Mesodermal cell (in vitro differentiated cells): ENCODE data around the gene DHX30.
"Not testable (repeated sequence)": the region's sequence is repeated elsewhere in the genome, so short reads cannot be mapped to it uniquely, and the experiment has no call there.

ENCODE experiments used
- H3K27ac ChIP-seq: 2 replicates; pipeline ENCODE4 v1.7.0; 2013; ENCODE audit warnings: mild to moderate bottlenecking, low read depth, low read length, moderate library complexity; ENCODE audit not compliant: severe bottlenecking
- H3K36me3 ChIP-seq: 2 replicates; pipeline ENCODE4 v1.7.1; 2013; ENCODE audit warnings: mild to moderate bottlenecking, low read length, moderate library complexity; ENCODE audit not compliant: control insufficient read depth, insufficient read depth
- H3K4me1 ChIP-seq: one replicate; pipeline ENCODE4 v1.7.1; 2013; ENCODE audit warnings: mild to moderate bottlenecking, low read length; ENCODE audit not compliant: insufficient read depth, control insufficient read depth, poor library complexity, severe bottlenecking
- H3K4me3 ChIP-seq: 2 replicates; pipeline ENCODE4 v1.7.0; 2013; ENCODE audit warnings: low read length, control low read depth, mild to moderate bottlenecking; ENCODE audit not compliant: insufficient read depth, poor library complexity, severe bottlenecking; ENCODE audit errors: extremely low read depth
- H3K9me3 ChIP-seq: 2 replicates; pipeline ENCODE4 v1.7.1; 2013; ENCODE audit warnings: mild to moderate bottlenecking, low read length, moderate library complexity; ENCODE audit not compliant: control insufficient read depth
- WGBS, 2 experiments: methylation state at CpG; one replicate each; pipeline ENCODE4 v1.1.5; 2013; ENCODE audit warnings: missing lambda C conversion rate in 2 of 2; ENCODE audit not compliant: insufficient coverage in 2 of 2; 5-methylcytosine and 5-hydroxymethylcytosine counted together

Gene DHX30

DNA sequence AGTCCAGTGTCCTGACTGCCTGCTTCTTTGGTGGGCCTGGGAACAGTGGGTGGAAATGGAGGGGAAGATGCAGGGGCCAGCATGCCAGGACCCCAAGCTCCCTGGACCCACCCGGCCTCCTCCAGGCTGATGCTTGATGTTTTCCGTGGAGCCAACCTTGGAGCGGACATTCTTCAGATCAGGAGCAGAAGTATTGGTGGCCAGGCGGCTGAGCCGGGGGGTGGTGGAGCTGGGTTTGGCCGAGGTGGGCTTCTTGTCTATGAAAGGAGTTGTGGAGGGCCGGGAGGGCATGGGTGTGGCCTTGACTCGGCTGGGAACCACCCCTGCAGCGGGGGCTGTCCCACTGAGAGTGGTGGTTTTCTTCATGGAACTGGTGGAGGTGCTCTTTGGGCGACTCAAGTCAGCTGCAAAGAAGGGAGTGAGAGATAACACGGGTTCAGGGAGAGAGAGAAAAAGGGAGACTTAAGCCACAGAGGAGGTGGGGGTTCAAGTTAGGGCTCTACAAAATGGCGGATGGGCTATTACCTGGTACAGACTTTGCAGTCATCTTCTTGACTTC is 67.8 kb downstream of the DHX30 start:
- peaks cover 99% of the 10 kb centered on the region for H3K36me3 ChIP-seq
- H3K4me1 ChIP-seq: no peaks in the 10 kb centered on the region
- no peak overlapping the region for H3K4me3 ChIP-seq
- H3K27ac ChIP-seq: no peak overlapping the region
- H3K9me3 ChIP-seq: no peaks in the 10 kb centered on the region
- 96% methylated on average over 6 to 11 of the region's 12 CpGs for WGBS, 2 experiments

DNA sequence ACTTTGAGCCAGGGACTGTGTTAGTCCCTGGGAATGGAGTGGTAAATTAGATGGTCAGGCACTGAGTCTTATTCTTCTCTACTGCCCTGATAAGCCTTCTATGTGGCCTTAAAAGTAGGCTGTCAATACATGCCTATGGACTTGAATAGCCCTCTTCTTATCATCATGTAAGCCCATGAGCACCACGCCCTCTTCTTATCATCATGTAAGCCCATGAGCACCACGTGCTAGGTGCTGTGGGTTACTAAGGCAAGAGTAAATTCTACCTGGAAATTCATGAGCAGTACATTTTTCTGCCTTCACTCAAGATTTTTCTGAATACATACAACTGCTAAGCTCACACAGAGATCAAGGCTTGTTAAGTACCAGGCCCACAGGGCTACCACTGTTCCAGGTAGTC is 68.5 kb downstream of the DHX30 start:
- no peak overlapping the region for H3K4me3 ChIP-seq
- peaks cover 98% of the 10 kb centered on the region for H3K36me3 ChIP-seq
- no CpG with 5 or more reads among the region's 2 CpGs for WGBS, 2 experiments
- no peaks in the 10 kb centered on the region for H3K9me3 ChIP-seq
- H3K27ac ChIP-seq: no peak overlapping the region
- H3K4me1 ChIP-seq: no peaks in the 10 kb centered on the region

DNA sequence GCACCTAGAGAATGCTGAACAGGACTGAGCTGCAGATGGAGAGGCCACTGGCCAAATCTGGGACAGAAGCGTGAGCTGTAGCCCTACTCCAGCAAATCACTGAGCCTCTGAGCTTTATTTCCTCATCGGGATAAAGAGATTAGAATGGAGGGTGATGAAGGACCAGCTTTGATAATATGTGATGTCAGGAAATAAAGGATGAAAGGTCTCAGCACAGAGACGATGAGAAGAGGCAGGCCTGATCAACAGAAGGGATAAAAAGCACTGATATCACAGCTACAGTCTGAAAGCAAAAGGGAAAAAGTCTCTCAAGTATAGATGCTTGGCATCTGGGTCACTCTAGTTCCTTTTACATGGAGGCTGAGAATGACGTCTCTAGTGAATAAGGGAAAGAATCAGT is 70.0 kb downstream of the DHX30 start:
- H3K4me3 ChIP-seq: no peak overlapping the region
- H3K27ac ChIP-seq: no peak overlapping the region
- H3K36me3 ChIP-seq: peaks cover 97% of the 10 kb centered on the region
- 97 to 100% methylated on average over 2 to 3 of the region's 4 CpGs for WGBS, 2 experiments
- peaks cover 8% of the 10 kb centered on the region for H3K4me1 ChIP-seq
- no peaks in the 10 kb centered on the region for H3K9me3 ChIP-seq

DNA sequence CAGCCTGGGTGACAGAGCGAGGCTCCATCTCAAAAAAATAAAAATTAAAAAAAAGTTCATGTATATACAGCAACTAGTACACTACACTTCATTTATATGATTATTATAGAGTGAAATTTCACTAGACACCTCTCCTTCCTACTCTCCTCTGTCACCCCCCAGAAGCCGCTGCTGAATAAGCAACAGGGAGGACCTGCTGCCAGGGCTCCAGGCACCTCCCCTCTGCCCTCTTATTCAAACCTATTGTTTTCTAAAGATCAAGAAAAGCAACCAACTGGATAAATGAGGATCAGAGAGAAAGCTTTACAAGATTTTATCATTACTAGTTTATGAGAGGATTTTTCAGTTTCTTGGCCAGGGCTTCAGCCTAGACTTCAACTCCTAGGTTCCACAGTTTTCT is 71.5 kb downstream of the DHX30 start:
- no CpG with 5 or more reads among the region's 2 CpGs for WGBS, 2 experiments

DNA sequence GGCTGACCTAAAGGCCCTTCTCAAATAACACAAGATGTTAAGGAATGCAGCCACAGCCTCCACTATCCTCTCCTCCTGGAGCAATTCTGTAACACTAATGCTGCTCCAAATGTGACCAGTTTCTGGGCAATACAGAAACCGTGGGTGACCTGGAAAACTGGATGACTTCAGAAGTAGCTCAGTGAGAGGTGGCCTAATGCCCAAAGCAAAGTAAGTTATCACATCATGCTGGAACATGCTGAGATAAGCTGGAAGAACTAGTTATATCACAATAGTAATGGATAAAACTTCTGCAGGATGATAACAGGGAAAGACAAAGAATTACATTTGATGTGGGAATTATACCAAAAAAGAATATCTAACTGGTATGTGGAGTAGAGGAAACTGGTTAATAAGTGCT is 72.0 kb downstream of the DHX30 start:
- H3K36me3 ChIP-seq: peaks cover 80% of the 10 kb centered on the region
- H3K27ac ChIP-seq: no peak overlapping the region
- no peak overlapping the region for H3K4me3 ChIP-seq
- no peaks in the 10 kb centered on the region for H3K9me3 ChIP-seq
- 100% methylated on average over 1 of the region's 1 CpG for WGBS, 2 experiments
- H3K4me1 ChIP-seq: peaks cover 8% of the 10 kb centered on the region

More for the DNA sequence above, 71.5 kb downstream of the DHX30 start:
- Histone ChIP-seq H3K4me3 (no peak overlapping the region), H3K4me1 (peaks cover 8% of the 10 kb centered on the region), H3K36me3 (peaks cover 84% of the 10 kb centered on the region), H3K27ac (no peak overlapping the region), H3K9me3 (no peaks in the 10 kb centered on the region)

DNA sequence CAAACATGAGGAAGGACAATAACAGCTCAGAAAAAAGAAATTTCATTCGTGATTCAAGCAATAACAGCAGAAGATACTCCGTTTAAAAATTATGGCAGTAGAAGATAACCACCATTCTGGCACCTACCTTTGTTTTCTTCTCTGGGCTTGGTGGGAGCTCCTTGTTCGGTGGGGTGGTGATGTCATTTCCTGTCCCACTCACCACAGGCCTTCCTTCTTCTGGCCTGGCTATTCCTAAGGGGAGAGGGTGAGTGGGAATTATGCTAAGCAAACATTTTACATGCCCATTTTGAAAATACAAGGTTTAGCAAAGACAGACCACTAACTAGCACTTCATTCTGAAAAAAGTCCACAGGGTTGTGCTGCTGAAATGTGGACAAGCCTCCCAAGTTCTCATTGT is 74.4 kb downstream of the DHX30 start:
- Histone ChIP-seq H3K27ac (peak overlapping the region; percentile 7), H3K36me3 (peaks cover 75% of the 10 kb centered on the region), H3K9me3 (no peaks in the 10 kb centered on the region), H3K4me1 (peaks cover 8% of the 10 kb centered on the region), H3K4me3 (no peak overlapping the region)
- 100% methylated on average over 1 to 2 of the region's 3 CpGs for WGBS, 2 experiments

DNA sequence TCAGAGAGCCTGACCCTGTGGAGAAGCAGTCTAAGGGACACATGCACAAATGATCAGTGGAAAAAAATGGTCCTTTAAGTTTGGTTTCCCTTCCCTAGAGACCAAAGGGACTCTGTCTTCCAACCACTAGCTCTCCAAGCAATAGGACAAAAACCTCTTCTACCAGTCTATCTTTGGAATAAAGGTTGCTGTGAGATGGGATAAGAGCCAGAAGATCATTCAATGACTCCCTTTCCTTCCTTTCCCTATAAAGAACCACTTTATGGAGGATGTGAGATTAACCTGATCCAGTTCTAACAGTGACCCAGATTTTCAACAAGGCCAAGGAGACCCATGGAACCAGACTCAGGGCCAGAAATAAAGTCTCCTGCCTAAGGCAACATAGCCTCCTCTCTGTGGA is 74.8 kb downstream of the DHX30 start:
- Histone ChIP-seq H3K4me1 (peaks cover 8% of the 10 kb centered on the region), H3K27ac (peak overlapping the region; percentile 7), H3K9me3 (no peaks in the 10 kb centered on the region), H3K4me3 (no peak overlapping the region), H3K36me3 (peaks cover 74% of the 10 kb centered on the region)

DNA sequence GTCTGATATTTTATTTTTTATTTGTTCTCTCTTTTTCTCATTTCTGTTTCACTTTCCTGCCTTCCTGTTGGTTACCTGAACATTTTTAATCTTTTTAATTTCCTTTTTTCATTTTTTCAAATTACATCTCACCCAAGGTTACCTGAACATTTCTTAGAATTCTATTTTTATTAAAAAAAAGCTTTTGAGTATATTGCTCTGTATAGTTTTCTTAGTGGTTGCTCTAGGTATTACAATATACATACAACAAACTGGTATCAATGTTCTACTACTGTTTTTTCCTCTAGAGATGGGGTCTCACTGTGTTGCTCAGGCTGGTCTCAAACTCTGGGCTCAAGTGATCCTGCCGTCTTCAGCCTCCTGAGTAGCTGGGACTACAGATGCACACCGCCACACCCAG is 79.4 kb downstream of the DHX30 start:
- Histone ChIP-seq H3K4me1 (peaks cover 15% of the 10 kb centered on the region), H3K27ac (no peak overlapping the region), H3K36me3 (peaks cover 66% of the 10 kb centered on the region), H3K4me3 (no peak overlapping the region), H3K9me3 (no peaks in the 10 kb centered on the region)
- 92 to 93% methylated on average over 2 of the region's 2 CpGs for whole genome bisulfite sequencing, 2 experiments

DNA sequence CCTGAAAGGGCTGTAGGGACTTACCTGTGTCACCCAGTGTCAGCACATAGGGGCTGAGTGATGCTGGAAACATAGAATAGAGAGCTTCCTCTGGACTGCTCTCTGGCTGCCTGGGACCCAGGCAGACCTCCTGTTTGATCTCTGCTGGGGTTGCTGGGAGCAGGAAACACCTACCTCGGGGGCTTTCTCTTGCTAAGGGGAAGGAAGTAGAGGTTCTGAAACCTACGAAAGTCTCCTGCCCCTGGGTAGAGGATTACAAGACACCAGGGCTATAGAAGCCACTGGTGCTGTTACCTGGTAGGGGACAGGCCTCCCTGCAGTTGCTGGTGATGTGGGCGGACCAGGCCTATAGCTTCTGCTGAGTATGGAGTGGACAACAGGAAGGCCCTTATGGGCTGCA is 81.7 kb downstream of the DHX30 start:
- no peaks in the 10 kb centered on the region for H3K9me3 ChIP-seq
- peaks cover 8% of the 10 kb centered on the region for H3K4me1 ChIP-seq
- no peak overlapping the region for H3K4me3 ChIP-seq
- peaks cover 74% of the 10 kb centered on the region for H3K36me3 ChIP-seq
- H3K27ac ChIP-seq: no peak overlapping the region
- 83 to 100% methylated on average over 3 of the region's 3 CpGs for WGBS, 2 experiments

DNA sequence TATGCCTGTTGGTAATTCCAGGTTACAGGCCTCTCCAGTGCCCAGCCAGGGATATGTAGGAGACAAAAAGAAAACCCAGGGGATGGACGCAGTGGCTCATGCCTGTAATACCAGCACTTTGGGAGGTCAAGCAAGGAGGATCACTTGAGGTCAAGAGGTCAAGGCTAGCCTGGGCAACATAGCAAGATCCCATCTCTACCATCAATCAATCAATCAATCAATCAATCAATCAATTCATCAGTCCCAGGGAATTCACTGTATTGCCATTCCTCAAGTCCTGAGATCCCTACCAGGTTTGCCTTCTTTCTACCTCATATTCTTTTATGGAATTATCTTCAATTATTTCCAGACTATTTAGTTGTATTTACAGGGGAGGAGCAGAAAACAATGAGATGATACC is 82.2 kb downstream of the DHX30 start:
- 100% methylated on average over 1 of the region's 1 CpG; no CpG with 5 or more reads in 1 of the 2 experiments for WGBS, 2 experiments
- H3K9me3 ChIP-seq: no peaks in the 10 kb centered on the region
- peaks cover 76% of the 10 kb centered on the region for H3K36me3 ChIP-seq

DNA sequence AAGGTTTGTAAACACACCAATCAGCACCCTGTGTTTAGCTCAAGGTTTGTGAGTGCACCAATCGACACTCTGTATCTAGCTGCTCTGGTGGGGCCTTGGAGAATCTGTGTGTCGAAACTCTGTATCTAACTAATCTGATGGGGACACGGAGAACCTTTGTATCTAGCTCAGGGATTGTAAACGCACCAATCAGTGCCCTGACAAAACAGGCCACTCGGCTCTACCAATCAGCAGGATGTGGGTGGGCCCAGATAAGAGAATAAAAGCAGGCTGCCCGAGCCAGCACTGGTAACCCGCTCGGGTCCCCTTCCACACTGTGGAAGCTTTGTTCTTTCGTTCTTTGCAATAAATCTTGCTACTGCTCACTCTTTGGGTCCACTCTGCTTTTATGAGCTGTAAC is 85.1 kb downstream of the DHX30 start:
- H3K4me3 ChIP-seq, H3K27ac ChIP-seq, H3K9me3 ChIP-seq: not testable (repeated sequence)
- Histone ChIP-seq H3K36me3 (peaks cover 80% of the 10 kb centered on the region), H3K4me1 (peaks cover 17% of the 10 kb centered on the region)
- 90 to 100% methylated on average over 6 to 7 of the region's 9 CpGs for WGBS, 2 experiments

More for the DNA sequence above, 82.2 kb downstream of the DHX30 start:
- Histone ChIP-seq H3K4me3 (no peak overlapping the region), H3K27ac (no peak overlapping the region), H3K4me1 (peaks cover 8% of the 10 kb centered on the region)
